K562 (cell line): Measurements from ENCODE around the gene GCK. TPM values are rescaled to one million over a fixed set of nuclear protein-coding genes. Genes with fewer than 3 reads are reported as not detected.

Experiments
- ATAC-seq: fragments of 200-7000 bp; cut with Tn5 transposase; 3 replicates; pipeline ENCODE4 v1.9.1; 2020; ENCODE audit warnings: moderate library complexity
- BruUV-seq: library from RNA; stranded (reverse); fragments of 400-500 nt; replicated peaks from 2 replicates; lab custom pipeline; 2021; lab: Mats Ljungman, UMichigan
- CTCF ChIA-PET: fragments of 300-600 bp; formaldehyde crosslinking; extraction: SDS; loops from one replicate; lab custom pipeline; 2021; ENCODE audit warnings: low intra/inter-chr PET ratio; lab: Yijun Ruan, JAX
- POLR2A ChIA-PET: fragments of 300-600, 350-650 bp; sonication (Branson Sonifier 250); formaldehyde crosslinking; extraction: SDS; loops from one replicate; lab custom pipeline; 2021; ENCODE audit warnings: antibody characterized with exemption, inconsistent platforms; lab: Yijun Ruan, JAX
- DNase-seq, 4 experiments: peaks; one replicate each; pipeline versions ENCODE4 v3.0.0 to v3.0.0-alpha.2; 2011 to 2018; ENCODE audit warnings: low spot score in 3 of 4, mixed read lengths in 3 of 4; ENCODE audit errors: extremely low read depth in 1 of 4
- FAIRE-seq: peaks from 2 replicates; lab custom pipeline; 2011; peaks lifted over from hg19 to GRCh38; lab: Jason Lieb, UNC
- H2AFZ ChIP-seq: 2 replicates; pipeline ENCODE4 v1.6.0; 2011; ENCODE audit warnings: low read depth, low read length, control low read depth, inconsistent platforms
- H3K27ac ChIP-seq: fragments of 200-600 bp; 3 replicates; pipeline ENCODE4 v1.8.0; 2011; ENCODE audit warnings: low read depth, mild to moderate bottlenecking, control low read depth, inconsistent platforms, low read length, moderate library complexity, mixed read lengths; ENCODE audit errors: extremely low read depth
- H3K27me3 ChIP-seq, 2 experiments: fragments of 300-600 bp in 1 of 2; 2 replicates in 1 of 2; 3 replicates in 1 of 2; pipeline versions ENCODE4 v1.6.0 to v1.8.0; 2011; ENCODE audit warnings: inconsistent platforms in 2 of 2, low read length in 2 of 2, mild to moderate bottlenecking in 1 of 2, mixed read lengths in 1 of 2, moderate library complexity in 1 of 2; ENCODE audit not compliant: control insufficient read depth in 2 of 2, insufficient read depth in 2 of 2
- H3K36me3 ChIP-seq: fragments of 300-600 bp; 3 replicates; pipeline ENCODE4 v1.8.0; 2011; ENCODE audit warnings: mild to moderate bottlenecking, low read length, inconsistent platforms; ENCODE audit not compliant: control insufficient read depth, insufficient read depth
- H3K4me1 ChIP-seq, 2 experiments: fragments of 200-600 bp in 1 of 2; replicated peaks in 1 of 2; 2 replicates in 1 of 2; 3 replicates in 1 of 2; pipeline versions ENCODE4 v1.5.1 to v1.8.0; 2011; ENCODE audit warnings: inconsistent platforms in 2 of 2, low read length in 2 of 2, mild to moderate bottlenecking in 1 of 2, mixed read lengths in 1 of 2, moderate library complexity in 1 of 2; ENCODE audit not compliant: control insufficient read depth in 2 of 2, insufficient read depth in 2 of 2
- H3K4me2 ChIP-seq: 2 replicates; pipeline ENCODE4 v1.6.1; 2011; ENCODE audit warnings: low read length, control low read depth, inconsistent platforms, mixed read lengths; ENCODE audit not compliant: insufficient read depth
- H3K4me3 ChIP-seq: fragments of 200-600 bp; sonication (generic), shearing (Covaris generic); 2 replicates; pipeline ENCODE4 v1.5.1; 2016; ENCODE audit warnings: control low read depth, inconsistent platforms
- H3K79me2 ChIP-seq: fragments of 200-600 bp; 3 replicates; pipeline ENCODE4 v1.8.0; 2011; ENCODE audit warnings: low read length, inconsistent platforms; ENCODE audit not compliant: control insufficient read depth, insufficient read depth
- H3K9ac ChIP-seq, 2 experiments: 2 replicates each; pipeline versions ENCODE4 v1.6.0 to v1.6.1; 2011; ENCODE audit warnings: low read depth in 2 of 2, low read length in 2 of 2, control low read depth in 1 of 2, inconsistent platforms in 1 of 2, mild to moderate bottlenecking in 1 of 2, mixed read lengths in 1 of 2; ENCODE audit not compliant: insufficient read depth in 1 of 2
- H3K9me1 ChIP-seq: one replicate; pipeline ENCODE4 v1.6.0; 2011; ENCODE audit warnings: inconsistent platforms, mild to moderate bottlenecking, low read length, moderate library complexity; ENCODE audit not compliant: control insufficient read depth, insufficient read depth
- H3K9me3 ChIP-seq: replicated peaks from 2 replicates; pipeline ENCODE4 v1.5.1; 2011; ENCODE audit warnings: low read depth, low read length, inconsistent platforms; ENCODE audit not compliant: control insufficient read depth, insufficient read depth
- H4K20me1 ChIP-seq: replicated peaks from 2 replicates; pipeline ENCODE4 v1.6.1; 2011; ENCODE audit warnings: low read length, inconsistent platforms, mixed read lengths; ENCODE audit not compliant: control insufficient read depth, insufficient read depth
- ATF3 ChIP-seq, 2 experiments: fragments of 450-650 bp in 1 of 2; sonication (generic) in 1 of 2; formaldehyde crosslinking in 1 of 2; IDR thresholded peaks in 1 of 2; conservative IDR thresholded peaks in 1 of 2; 2 replicates each; pipeline versions ENCODE4 v1.6.1 to v1.8.1; 2016 to 2023; ENCODE audit warnings: mild to moderate bottlenecking in 2 of 2, moderate library complexity in 2 of 2, inconsistent platforms in 1 of 2, missing genetic modification reagents in 1 of 2
- CEBPB ChIP-seq: fragments of 450-650 bp; IDR thresholded peaks from 2 replicates; pipeline ENCODE4 v1.6.1; 2016; ENCODE audit warnings: missing genetic modification characterization, missing compliant biosample characterization
- FIP1L1 ChIP-seq: fragments of 200-400 bp; formaldehyde crosslinking; IDR thresholded peaks from 2 replicates; pipeline ENCODE4 v1.6.1; 2018; ENCODE audit warnings: mild to moderate bottlenecking, low read depth, low read length; ENCODE audit not compliant: poor library complexity, severe bottlenecking
- SREBF1 ChIP-seq: fragments of 150-350 bp; IDR thresholded peaks from 2 replicates; pipeline ENCODE4 v1.6.1; 2014; ENCODE audit warnings: antibody characterized with exemption, low read depth, low read length, borderline replicate concordance
- TAF9B ChIP-seq: fragments of 450-650 bp; IDR thresholded peaks from 2 replicates; pipeline ENCODE4 v1.6.1; 2018; ENCODE audit warnings: mild to moderate bottlenecking; ENCODE audit not compliant: partially characterized antibody
- ZSCAN32 ChIP-seq: fragments of 450-650 bp; formaldehyde crosslinking; IDR thresholded peaks from 2 replicates; pipeline ENCODE4 v1.4.0; 2020; ENCODE audit warnings: mild to moderate bottlenecking, moderate library complexity
- WGBS: fragments of 100-300 bp; shearing (Covaris generic); methylation state at CpG from one replicate; pipeline ENCODE4 v1.1.6; 2016; ENCODE audit warnings: low coverage, mixed read lengths; ENCODE audit not compliant: insufficient coverage; ENCODE audit errors: missing lambda C conversion rate; 5-methylcytosine and 5-hydroxymethylcytosine counted together
- in situ Hi-C: fragments of 300-500 bp; cut with MboI; formaldehyde crosslinking; loops from 4 replicates; pipeline ENCODE4 v1.15.0; 2018; ENCODE audit warnings: inconsistent platforms, mixed read lengths
- intact Hi-C: fragments of 100-400 bp; cut with micrococcal nuclease; formaldehyde crosslinking; loops from 2 replicates; pipeline ENCODE4 v1.14.2; 2022
- polyA plus RNA-seq, 8 experiments: library from polyadenylated mRNA; depleted of rRNA in 4 of 8; stranded (reverse) in 5 of 8; unstranded in 3 of 8; fragments of >200 nt; fragmentation: Nextera tagmentation in 2 of 8; fragmentation: Illumina TruSeq in 1 of 8; extraction: Ambion mirVana in 2 of 8; extraction: Trizol in 1 of 8; gene quantifications; 2 replicates each; pipeline versions ENCODE4 v1.2.1 to v1.2.3, GENCODE V29; 2011 to 2014; ENCODE audit warnings: inconsistent platforms in 1 of 8, missing spikeins in 1 of 8
- total RNA-seq, 7 experiments: library from RNA; depleted of rRNA in 6 of 7; stranded (reverse); fragments of >200 nt in 6 of 7; fragmentation: Illumina TruSeq in 2 of 7; extraction: Trizol in 2 of 7; gene quantifications; 2 replicates each; pipeline versions ENCODE4 v1.2.1 to v1.2.3, GENCODE V29; 2011 to 2021; ENCODE audit warnings: low replicate concordance in 1 of 7
- TF ChIP-seq, protein P1 (sequence below): sonication (generic); formaldehyde crosslinking; IDR thresholded peaks from 2 replicates; pipeline ENCODE4 v1.8.1; 2023; ENCODE audit warnings: mild to moderate bottlenecking, missing genetic modification reagents
- TF ChIP-seq, protein P2 (sequence below): fragments of 250-450 bp; sonication (Bioruptor Pico); IDR thresholded peaks from 2 replicates; pipeline ENCODE4 v1.4.0; 2020

The GCK gene
- total and polyA plus RNA-seq, 9 of the 15 experiments (the other 6 are each of a cell fraction or from before 2014, with no cell fraction given), result 0.11 to 0.55 (median 0.16) TPM; not detected in 3

DNA sequence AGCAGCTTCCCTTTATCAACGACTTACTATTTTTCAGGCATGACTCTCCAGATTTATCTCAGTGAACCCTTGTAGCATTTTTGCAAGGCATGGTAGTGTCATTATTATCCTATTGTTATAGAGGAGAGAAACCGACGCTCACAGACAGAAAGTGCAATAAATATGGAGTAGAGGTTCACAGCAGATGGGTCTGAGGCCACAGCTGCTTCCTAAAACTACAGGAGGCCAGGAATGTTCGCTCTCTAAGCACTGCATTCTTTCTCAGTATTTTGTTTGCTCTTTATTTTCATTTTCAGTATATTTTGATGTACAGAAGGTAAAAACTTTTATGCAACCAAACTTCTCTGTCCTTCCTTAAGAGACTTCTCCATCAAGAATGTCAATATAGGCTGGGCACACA is 89.6 kb downstream of the GCK start:
- Histone ChIP-seq H2AFZ (no peak overlapping the region), H3K27ac (no peak overlapping the region), H3K9ac (no peak overlapping the region), H3K79me2 (no peaks in the 10 kb centered on the region), H3K36me3 (no peaks in the 10 kb centered on the region), H3K27me3 (peaks cover 5 to 13% of the 10 kb centered on the region in 2 experiments; a peak in 4 of 5 replicates), H3K4me1 (peaks cover 0 to 28% of the 10 kb centered on the region in 2 experiments; a peak in 4 of 5 replicates), H3K4me2 (no peak overlapping the region), H4K20me1 (no peaks in the 10 kb centered on the region), H3K9me3 (no peaks in the 10 kb centered on the region), H3K4me3 (no peak overlapping the region), H3K9me1 (no peaks in the 10 kb centered on the region)
- WGBS, result 31% methylated on average over 4 of the region's 4 CpGs
- intact Hi-C loops (no loop called here), in situ Hi-C loops (no loop called here)
- ChIA-PET POLR2A (interaction anchor here (1.2 to 3.2 kb wide), 3 partner anchors 11 to 23 kb away, joined by 3 to 13 read pairs (median 4); no protein-coding TSS in a partner anchor), CTCF (no interaction called here)
- TF ChIP-seq TAF9B, result no peak
- no peak for DNase-seq
- ATAC-seq, result no peak
- FAIRE-seq, result no peak
- BruUV-seq, result no TSS peak

DNA sequence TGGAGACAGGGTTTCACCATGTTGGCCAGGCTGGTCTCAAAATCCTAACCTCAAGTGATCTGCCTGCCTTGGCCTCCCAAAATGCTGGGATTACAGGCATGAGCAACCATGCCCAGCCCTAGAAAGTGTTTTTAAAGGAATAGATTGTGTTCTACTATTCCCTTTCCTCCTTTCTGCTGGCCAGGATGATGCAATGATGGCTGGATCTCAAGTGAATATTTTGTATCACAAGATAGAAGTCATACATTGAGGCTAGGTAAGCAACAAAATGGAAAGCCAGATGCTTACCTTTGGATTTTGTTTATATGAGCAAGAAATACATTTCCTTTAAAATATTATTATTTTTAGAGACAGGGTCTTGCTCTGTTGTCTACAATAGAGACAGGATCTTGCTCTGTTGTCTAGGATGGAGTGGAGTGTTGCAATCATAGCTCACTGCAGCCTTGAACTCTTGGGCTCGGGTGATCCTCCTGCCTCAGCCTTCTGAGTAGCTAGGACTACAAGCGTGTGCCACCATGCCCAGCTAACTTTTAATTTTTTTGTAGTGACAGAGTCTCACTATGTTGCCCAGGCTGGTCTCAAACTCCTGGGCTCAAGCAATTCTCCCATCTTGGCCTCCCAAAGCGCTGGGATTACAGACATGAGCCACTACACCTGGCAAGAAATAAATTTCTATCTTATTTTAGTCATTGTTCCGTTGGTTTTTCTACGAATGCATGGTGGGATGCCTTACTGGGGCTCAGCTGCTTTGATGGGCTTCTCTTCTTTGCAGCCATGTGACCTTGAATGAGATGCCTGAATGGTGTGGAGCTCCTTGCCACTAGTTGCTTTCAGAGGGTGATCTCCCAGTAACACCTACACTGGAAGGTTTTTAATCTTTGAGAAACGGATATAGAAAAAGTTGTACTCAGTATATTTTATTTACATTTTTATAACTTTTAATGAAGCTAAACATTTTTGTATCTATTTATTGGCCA is 90.9 kb downstream of the GCK start:
- H3K79me2 ChIP-seq, result no peaks in the 10 kb centered on the region
- FAIRE-seq (no peak), DNase-seq (no peak), ATAC-seq (no peak)
- no TSS peak for BruUV-seq
- no peaks in the 10 kb centered on the region for H3K36me3 ChIP-seq
- H3K4me1 ChIP-seq, result peaks cover 0 to 16% of the 10 kb centered on the region in 2 experiments; a peak in 4 of 5 replicates
- H3K9ac ChIP-seq, result no peak overlapping the region
- H3K4me3 ChIP-seq, result no peak overlapping the region
- intact Hi-C loops, result no loop called here
- H3K27ac ChIP-seq, result no peak overlapping the region
- WGBS, result 15% methylated on average over 6 of the region's 6 CpGs
- ChIA-PET CTCF (no interaction called here), POLR2A (interaction anchor here (0.6 to 3.2 kb wide), 5 partner anchors 11 to 182 kb away, joined by 3 to 13 read pairs (median 4); no protein-coding TSS in a partner anchor)
- H2AFZ ChIP-seq, result 0 out of 2 replicates have a peak overlapping the region, but pooled peaks have one; percentile 4
- no peak overlapping the region for H3K4me2 ChIP-seq
- H3K9me1 ChIP-seq, result no peaks in the 10 kb centered on the region
- in situ Hi-C loops, result no loop called here
- no peaks in the 10 kb centered on the region for H4K20me1 ChIP-seq
- H3K9me3 ChIP-seq, result no peaks in the 10 kb centered on the region
- H3K27me3 ChIP-seq, result peaks cover 0 to 14% of the 10 kb centered on the region in 2 experiments; a peak in 3 of 5 replicates
- TF ChIP-seq CEBPB (peak; percentile 76), ZSCAN32 (CRISPR knock-in tag) (peak; percentile 32; the same call in 1 of the 2 replicates), SREBF1 (no peak), FIP1L1 (no peak), ATF3 (IDR thresholded peaks at IDR 0.05) (peak; percentile 88), ATF3 (CRISPR knock-in tag; conservative IDR thresholded peaks at IDR 0.05) (no peak)
- TF ChIP-seq, protein P1, sequence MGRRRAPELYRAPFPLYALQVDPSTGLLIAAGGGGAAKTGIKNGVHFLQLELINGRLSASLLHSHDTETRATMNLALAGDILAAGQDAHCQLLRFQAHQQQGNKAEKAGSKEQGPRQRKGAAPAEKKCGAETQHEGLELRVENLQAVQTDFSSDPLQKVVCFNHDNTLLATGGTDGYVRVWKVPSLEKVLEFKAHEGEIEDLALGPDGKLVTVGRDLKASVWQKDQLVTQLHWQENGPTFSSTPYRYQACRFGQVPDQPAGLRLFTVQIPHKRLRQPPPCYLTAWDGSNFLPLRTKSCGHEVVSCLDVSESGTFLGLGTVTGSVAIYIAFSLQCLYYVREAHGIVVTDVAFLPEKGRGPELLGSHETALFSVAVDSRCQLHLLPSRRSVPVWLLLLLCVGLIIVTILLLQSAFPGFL (CRISPR knock-in tag), result no peak
- TF ChIP-seq, protein P2, sequence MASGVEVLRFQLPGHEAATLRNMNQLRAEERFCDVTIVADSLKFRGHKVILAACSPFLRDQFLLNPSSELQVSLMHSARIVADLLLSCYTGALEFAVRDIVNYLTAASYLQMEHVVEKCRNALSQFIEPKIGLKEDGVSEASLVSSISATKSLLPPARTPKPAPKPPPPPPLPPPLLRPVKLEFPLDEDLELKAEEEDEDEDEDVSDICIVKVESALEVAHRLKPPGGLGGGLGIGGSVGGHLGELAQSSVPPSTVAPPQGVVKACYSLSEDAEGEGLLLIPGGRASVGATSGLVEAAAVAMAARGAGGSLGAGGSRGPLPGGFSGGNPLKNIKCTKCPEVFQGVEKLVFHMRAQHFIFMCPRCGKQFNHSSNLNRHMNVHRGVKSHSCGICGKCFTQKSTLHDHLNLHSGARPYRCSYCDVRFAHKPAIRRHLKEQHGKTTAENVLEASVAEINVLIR (CRISPR knock-in tag), result no peak
